GM19193 (cell line): ENCODE measurements around the gene PEDS1.

Experiments used
- POLR2A ChIP-seq: IDR thresholded peaks from 4 replicates; pipeline ENCODE4 v1.6.1; 2011; ENCODE audit not compliant: insufficient read depth, insufficient read length; ENCODE audit errors: extremely low read depth

Gene PEDS1

GRCh38 chr20:50153500-50154377 is at the start of gene PEDS1:
PEDS1 (minus strand) TSS chr20:50153723; CDS start chr20:50153637, 86 bp downstream.
- TF ChIP-seq POLR2A = peak; percentile 88

GRCh38 chr20:50202677-50203076 is 49.2 kb upstream of the PEDS1 start:
- TF ChIP-seq POLR2A = no peak

GRCh38 chr20:50200482-50201104 is 47.1 kb upstream of the PEDS1 start:
- no peak for TF ChIP-seq POLR2A

- TF ChIP-seq POLR2A = no peak
Observed at GRCh38 chr20:50199703-50200102, 46.2 kb upstream of the PEDS1 start.

GRCh38 chr20:50198716-50199115 is 45.2 kb upstream of the PEDS1 start:
- no peak for TF ChIP-seq POLR2A

- TF ChIP-seq POLR2A = no peak
Observed at GRCh38 chr20:50198180-50198666, 44.7 kb upstream of the PEDS1 start.

GRCh38 chr20:50197463-50198179 is 44.1 kb upstream of the PEDS1 start:
- TF ChIP-seq POLR2A = no peak

- no peak for TF ChIP-seq POLR2A
Observed at GRCh38 chr20:50196896-50197295, 43.4 kb upstream of the PEDS1 start.

- TF ChIP-seq POLR2A = no peak
Observed at GRCh38 chr20:50196248-50196647, 42.7 kb upstream of the PEDS1 start.

- no peak for TF ChIP-seq POLR2A
Observed at GRCh38 chr20:50195524-50196120, 42.1 kb upstream of the PEDS1 start.

GRCh38 chr20:50194831-50195523 is 41.5 kb upstream of the PEDS1 start:
- TF ChIP-seq POLR2A = no peak

GRCh38 chr20:50194422-50194830 is 40.9 kb upstream of the PEDS1 start:
- no peak for TF ChIP-seq POLR2A

- no peak for TF ChIP-seq POLR2A
Observed at GRCh38 chr20:50193836-50194421, 40.4 kb upstream of the PEDS1 start.
